ENCODE results near the gene FOXB1.

Gene FOXB1

GRCh38 chr15:59998305-59998949 lies 5.7 kb upstream of the FOXB1 start:
- H3K4me3 ChIP-seq (ENCODE audit: control insufficient read depth, low read depth, low read length) = no peak overlapping the region
- DNase-seq (ENCODE audit: low read depth) = no peak
- no peak for TF ChIP-seq CTCF (IDR thresholded peaks at IDR 0.05; ENCODE audit: control insufficient read depth, insufficient read depth, low read depth, low read length, missing control alignments)

GRCh38 chr15:59998950-59999611 lies 5.0 kb upstream of the FOXB1 start:
- H3K4me3 ChIP-seq (ENCODE audit: control insufficient read depth, low read depth, low read length) = no peak overlapping the region
- TF ChIP-seq CTCF (IDR thresholded peaks at IDR 0.05; ENCODE audit: control insufficient read depth, insufficient read depth, low read depth, low read length, missing control alignments) = no peak
- no peak for DNase-seq (ENCODE audit: low read depth)

- H3K4me3 ChIP-seq (ENCODE audit: control insufficient read depth, low read depth, low read length) = no peak overlapping the region
- TF ChIP-seq CTCF (IDR thresholded peaks at IDR 0.05; ENCODE audit: control insufficient read depth, insufficient read depth, low read depth, low read length, missing control alignments) = no peak
- DNase-seq (ENCODE audit: low read depth) = no peak
Observed at GRCh38 chr15:59999612-60000112, 4.4 kb upstream of the FOXB1 start.

- DNase-seq (ENCODE audit: low read depth) = no peak
- no peak overlapping the region for H3K4me3 ChIP-seq (ENCODE audit: control insufficient read depth, low read depth, low read length)
- TF ChIP-seq CTCF (IDR thresholded peaks at IDR 0.05; ENCODE audit: control insufficient read depth, insufficient read depth, low read depth, low read length, missing control alignments) = no peak
Observed at GRCh38 chr15:60000113-60000823, 3.8 kb upstream of the FOXB1 start.

GRCh38 chr15:60000824-60001609 lies 3.1 kb upstream of the FOXB1 start:
- no peak overlapping the region for H3K4me3 ChIP-seq (ENCODE audit: control insufficient read depth, low read depth, low read length)
- DNase-seq (ENCODE audit: low read depth) = no peak
- no peak for TF ChIP-seq CTCF (IDR thresholded peaks at IDR 0.05; ENCODE audit: control insufficient read depth, insufficient read depth, low read depth, low read length, missing control alignments)

Measured in AG09309 (cell line).